Measurements from ENCODE around the gene SGCA.

Gene SGCA

DNA sequence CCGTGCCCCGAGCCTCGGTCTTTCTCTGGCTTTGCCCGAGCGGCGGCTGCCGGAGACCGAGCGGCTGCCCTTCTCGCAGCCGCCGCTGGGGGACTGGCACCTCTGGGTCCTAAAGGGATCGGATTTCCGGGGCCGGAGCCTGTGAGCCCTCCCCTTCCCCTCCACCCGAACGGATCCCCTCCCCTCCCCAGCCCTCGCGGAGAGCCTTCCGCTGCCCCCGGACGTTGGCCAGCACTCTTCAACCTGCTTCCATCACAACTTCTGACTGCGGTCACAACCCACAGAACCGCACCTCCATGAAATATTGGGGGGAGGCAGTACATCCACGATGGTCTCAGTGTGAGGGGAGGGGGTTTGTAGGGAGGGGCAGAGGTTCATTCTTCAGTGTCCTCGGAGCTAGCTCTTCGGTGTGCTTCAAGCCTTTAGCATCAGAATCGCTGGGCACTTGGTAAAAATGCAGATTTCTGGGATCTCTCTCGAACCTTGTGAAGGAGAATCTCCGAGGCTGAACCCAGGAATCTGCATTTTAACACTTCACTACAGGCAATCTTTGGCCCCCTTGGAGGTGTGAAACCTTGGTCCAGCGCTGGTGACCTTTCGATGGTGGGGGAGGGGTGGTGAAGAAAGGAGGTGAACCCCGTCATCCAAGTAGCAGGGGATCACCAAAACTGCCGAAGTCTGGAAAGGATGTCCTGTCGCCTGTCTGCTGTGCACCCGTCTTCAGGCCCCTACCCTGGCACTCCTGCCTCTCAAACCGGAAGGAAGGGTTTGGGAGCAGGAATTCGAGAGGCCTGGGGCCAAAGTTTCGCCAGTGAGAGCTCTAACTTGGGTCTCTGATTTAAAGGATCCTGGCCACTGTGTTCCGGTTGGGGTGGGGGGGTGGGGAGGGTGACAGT lies 14.5 kb upstream of the SGCA start:
- no peaks in the 10 kb centered on the region for H3K9me3 ChIP-seq (ENCODE audit: control insufficient read depth, low read length)

DNA sequence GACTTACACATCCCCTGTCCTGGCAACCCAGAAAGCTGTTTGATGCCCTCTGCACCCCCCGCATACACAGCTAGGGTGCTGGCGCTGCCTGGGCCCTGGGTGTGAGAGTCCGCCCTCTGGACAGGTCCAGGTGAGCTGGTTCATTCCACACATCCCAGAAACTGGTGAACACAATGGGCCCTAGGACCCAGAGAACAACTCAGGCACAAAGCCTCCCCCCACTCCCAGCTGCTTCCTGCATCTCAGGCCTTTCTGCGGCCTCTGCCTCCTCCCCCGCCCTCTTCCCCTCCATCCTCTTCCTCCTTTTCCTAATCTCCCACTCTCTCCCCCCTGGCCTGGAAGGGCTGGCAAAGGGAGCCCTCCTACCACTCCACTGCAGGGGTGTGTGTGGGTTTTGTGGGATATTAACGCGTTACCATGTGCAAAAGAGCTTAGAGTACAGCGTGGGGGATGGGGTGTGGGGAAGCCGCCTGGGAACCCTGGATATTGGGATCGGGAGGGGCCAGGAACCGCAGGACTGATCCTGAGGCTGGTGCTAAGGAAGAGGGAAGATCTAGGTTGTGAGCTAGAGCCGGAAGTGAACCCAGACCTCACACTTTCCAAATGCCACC lies 13.8 kb upstream of the SGCA start:
- Histone ChIP-seq H3K4me3 (ENCODE audit: extremely low read depth, insufficient read depth, low read length, poor library complexity, severe bottlenecking) (peak overlapping the region; percentile 90), H3K4me1 (ENCODE audit: control insufficient read depth, insufficient read depth, low read length, poor library complexity, severe bottlenecking) (peaks cover 37% of the 10 kb centered on the region), H3K27ac (ENCODE audit: low read depth, low read length, severe bottlenecking) (peak overlapping the region; percentile 79), H3K9me3 (ENCODE audit: control insufficient read depth, low read length) (no peaks in the 10 kb centered on the region), H3K36me3 (ENCODE audit: control insufficient read depth, insufficient read depth, low read length) (peaks cover 1% of the 10 kb centered on the region)
- 0 to 3% methylated on average over 4 to 9 of the region's 12 CpGs for WGBS, 2 experiments (ENCODE audit: insufficient coverage in 2 of 2)

More for the DNA sequence above, 14.5 kb upstream of the SGCA start:
- whole genome bisulfite sequencing, 2 experiments (ENCODE audit: insufficient coverage in 2 of 2) = 0 to 3% methylated on average over 15 to 18 of the region's 40 CpGs
- peak overlapping the region; percentile 90 for H3K4me3 ChIP-seq (ENCODE audit: extremely low read depth, insufficient read depth, low read length, poor library complexity, severe bottlenecking)
- peak overlapping the region; percentile 87 for H3K27ac ChIP-seq (ENCODE audit: low read depth, low read length, severe bottlenecking)
- H3K4me1 ChIP-seq (ENCODE audit: control insufficient read depth, insufficient read depth, low read length, poor library complexity, severe bottlenecking) = peaks cover 41% of the 10 kb centered on the region
- H3K36me3 ChIP-seq (ENCODE audit: control insufficient read depth, insufficient read depth, low read length) = peaks cover 5% of the 10 kb centered on the region

DNA sequence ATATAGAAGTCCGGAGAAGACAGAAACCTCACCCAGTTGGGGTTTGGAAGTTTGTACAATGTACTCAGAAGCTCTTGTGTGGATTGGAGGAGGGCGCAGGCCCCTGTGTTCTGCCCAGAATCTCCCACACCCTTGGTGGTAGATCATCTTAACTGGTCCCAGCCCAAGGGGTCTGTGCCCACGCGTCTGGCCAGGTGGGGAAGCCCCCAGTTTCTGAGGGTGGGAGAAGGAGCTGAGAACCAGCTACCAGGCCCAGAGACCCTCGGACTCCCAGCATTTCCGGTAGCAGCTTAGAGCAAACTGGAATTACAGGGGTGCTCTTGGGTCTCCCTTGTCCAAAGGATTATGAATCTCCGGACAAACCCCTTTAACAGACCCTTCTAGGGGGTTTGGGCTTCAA lies 13.1 kb upstream of the SGCA start:
- Histone ChIP-seq H3K27ac (ENCODE audit: low read depth, low read length, severe bottlenecking) (peak overlapping the region; percentile 79), H3K4me3 (ENCODE audit: extremely low read depth, insufficient read depth, low read length, poor library complexity, severe bottlenecking) (no peak overlapping the region)

DNA sequence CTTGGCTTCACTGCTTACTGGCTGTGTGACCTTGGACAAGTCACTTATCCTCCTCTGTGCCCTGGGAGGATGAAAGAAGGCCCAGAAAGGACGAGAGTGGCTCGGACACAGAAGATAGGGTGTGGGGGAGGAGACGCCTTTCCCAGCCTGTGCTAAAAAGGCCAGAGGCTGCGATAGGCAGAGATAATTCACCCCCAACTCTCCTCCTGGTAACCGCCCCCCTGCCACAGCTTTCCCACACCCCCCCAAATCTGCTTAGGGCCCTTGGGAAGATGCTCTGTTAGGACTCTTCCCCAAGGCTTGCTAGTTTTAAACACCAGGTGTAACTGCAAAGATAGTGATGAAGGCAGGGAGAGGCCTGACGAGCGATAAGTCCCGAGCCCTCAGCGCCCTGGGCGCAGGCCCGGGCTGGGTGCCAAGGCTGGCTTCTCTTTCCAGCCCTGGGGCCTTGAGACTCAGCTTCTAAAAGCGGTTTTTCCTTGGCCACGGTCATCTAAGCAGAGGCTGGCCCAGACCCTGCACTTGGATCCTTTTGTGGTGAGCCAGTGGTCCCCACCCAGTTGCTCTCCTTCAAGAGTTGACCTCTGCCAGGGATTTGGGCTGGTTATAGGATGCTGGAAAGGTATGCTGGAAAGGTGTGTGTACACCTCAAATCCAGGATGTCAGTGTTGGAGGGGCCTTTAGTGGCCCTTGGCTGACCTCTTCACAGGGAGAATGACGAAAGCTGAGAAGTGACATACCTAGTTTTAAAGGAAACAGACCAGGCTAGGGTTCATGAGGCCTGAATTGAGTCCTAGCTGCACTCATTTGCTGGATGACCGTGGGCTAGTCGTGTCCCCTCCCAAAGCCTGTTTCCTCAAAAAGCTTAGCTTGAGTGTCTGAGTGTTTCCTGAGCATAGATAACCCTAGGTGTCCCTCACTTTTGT lies 11.9 kb upstream of the SGCA start:
- Histone ChIP-seq H3K4me3 (ENCODE audit: extremely low read depth, insufficient read depth, low read length, poor library complexity, severe bottlenecking) (no peak overlapping the region), H3K36me3 (ENCODE audit: control insufficient read depth, insufficient read depth, low read length) (no peaks in the 10 kb centered on the region), H3K9me3 (ENCODE audit: control insufficient read depth, low read length) (no peaks in the 10 kb centered on the region), H3K27ac (ENCODE audit: low read depth, low read length, severe bottlenecking) (no peak overlapping the region), H3K4me1 (ENCODE audit: control insufficient read depth, insufficient read depth, low read length, poor library complexity, severe bottlenecking) (peaks cover 25% of the 10 kb centered on the region)
- WGBS, 2 experiments (ENCODE audit: insufficient coverage in 2 of 2) = 95 to 96% methylated on average over 11 to 13 of the region's 16 CpGs

More for the DNA sequence above, 13.1 kb upstream of the SGCA start:
- Histone ChIP-seq H3K4me1 (ENCODE audit: control insufficient read depth, insufficient read depth, low read length, poor library complexity, severe bottlenecking) (peaks cover 30% of the 10 kb centered on the region), H3K9me3 (ENCODE audit: control insufficient read depth, low read length) (no peaks in the 10 kb centered on the region), H3K36me3 (ENCODE audit: control insufficient read depth, insufficient read depth, low read length) (no peaks in the 10 kb centered on the region)
- 80 to 89% methylated on average over 3 to 4 of the region's 7 CpGs for WGBS, 2 experiments (ENCODE audit: insufficient coverage in 2 of 2)

DNA sequence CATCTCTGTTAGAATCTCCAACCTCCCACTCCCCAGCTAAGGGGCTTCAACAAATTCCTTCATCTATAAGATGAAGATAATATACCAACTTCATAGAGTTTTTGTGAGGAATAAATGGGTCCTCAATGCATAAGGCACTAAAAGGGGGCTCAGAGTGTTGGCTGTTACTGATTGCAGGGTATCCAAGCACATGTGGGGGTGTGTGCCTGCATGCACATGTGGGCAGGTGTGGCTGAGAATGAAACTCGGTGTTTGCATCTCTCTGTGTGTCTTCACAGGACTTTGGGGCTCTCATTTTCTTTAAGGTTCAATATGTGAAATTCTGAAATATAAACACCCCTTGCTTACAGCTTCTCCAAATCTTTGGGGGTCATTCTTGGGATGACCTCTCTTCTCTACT lies 11.2 kb upstream of the SGCA start:
- H3K4me3 ChIP-seq (ENCODE audit: extremely low read depth, insufficient read depth, low read length, poor library complexity, severe bottlenecking) = no peak overlapping the region
- no peak overlapping the region for H3K27ac ChIP-seq (ENCODE audit: low read depth, low read length, severe bottlenecking)
- no peaks in the 10 kb centered on the region for H3K36me3 ChIP-seq (ENCODE audit: control insufficient read depth, insufficient read depth, low read length)
- no CpG with 5 or more reads among the region's 1 CpG for WGBS, 2 experiments (ENCODE audit: insufficient coverage in 2 of 2)
- peaks cover 25% of the 10 kb centered on the region for H3K4me1 ChIP-seq (ENCODE audit: control insufficient read depth, insufficient read depth, low read length, poor library complexity, severe bottlenecking)
- H3K9me3 ChIP-seq (ENCODE audit: control insufficient read depth, low read length) = no peaks in the 10 kb centered on the region

DNA sequence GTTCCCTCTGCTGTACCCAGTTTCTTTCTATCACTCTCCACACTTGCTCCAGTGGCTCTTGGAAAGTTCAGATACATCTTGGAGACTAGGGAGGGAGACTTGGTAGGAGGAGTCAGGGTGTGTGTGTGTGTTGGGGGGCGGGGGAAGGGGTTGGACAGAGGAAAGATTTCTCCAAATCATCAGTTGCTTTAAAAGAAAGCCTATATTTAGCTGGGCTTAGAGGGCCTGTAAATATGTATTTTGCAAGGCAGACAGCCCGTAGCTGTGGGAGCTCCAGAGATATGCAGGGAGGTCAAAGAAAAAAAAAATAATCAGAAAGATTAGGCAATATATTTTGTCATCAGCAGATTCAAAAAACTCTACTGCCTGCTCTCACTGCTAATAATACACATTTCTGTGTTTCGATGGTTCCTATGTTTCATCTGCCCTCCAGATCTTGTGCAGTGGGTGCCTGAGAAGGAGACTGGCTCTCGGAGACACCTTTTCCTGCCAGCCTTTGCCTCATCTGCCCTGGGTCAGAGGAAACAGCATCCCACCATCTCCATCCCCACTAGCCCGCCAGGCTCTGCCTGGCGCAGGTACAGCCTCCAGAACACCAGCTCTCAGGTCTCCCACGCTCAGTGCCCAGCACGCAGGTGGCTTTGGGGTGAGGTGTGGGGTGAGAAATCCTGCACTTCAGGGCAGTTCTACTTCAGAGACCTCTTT lies 10.5 kb upstream of the SGCA start:
- Histone ChIP-seq H3K27ac (ENCODE audit: low read depth, low read length, severe bottlenecking) (no peak overlapping the region), H3K9me3 (ENCODE audit: control insufficient read depth, low read length) (no peaks in the 10 kb centered on the region), H3K4me1 (ENCODE audit: control insufficient read depth, insufficient read depth, low read length, poor library complexity, severe bottlenecking) (peaks cover 25% of the 10 kb centered on the region), H3K4me3 (ENCODE audit: extremely low read depth, insufficient read depth, low read length, poor library complexity, severe bottlenecking) (no peak overlapping the region), H3K36me3 (ENCODE audit: control insufficient read depth, insufficient read depth, low read length) (no peaks in the 10 kb centered on the region)
- 93 to 100% methylated on average over 1 to 3 of the region's 8 CpGs for WGBS, 2 experiments (ENCODE audit: insufficient coverage in 2 of 2)

DNA sequence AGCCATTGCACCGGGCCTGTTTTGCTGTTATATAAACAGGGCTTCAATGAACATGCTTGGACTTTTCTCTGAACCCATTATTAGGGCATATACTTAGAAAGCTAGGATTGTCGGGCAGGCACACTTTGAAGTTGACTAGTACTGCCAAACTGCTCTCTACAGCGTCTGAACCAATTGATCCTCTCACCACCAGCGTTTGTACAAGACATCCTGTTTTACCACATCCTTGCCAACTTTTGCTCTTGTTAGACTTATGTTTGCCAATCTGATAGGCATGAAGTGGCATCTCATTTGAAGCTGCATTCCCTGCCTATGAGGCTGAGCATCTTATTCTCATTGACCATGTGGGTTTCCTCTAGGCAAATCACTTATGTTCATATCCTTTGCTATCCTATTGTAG lies 7.9 kb upstream of the SGCA start:
- H3K36me3 ChIP-seq (ENCODE audit: control insufficient read depth, insufficient read depth, low read length) = no peaks in the 10 kb centered on the region
- 85 to 93% methylated on average over 4 of the region's 4 CpGs for WGBS, 2 experiments (ENCODE audit: insufficient coverage in 2 of 2)
- peaks cover 18% of the 10 kb centered on the region for H3K4me1 ChIP-seq (ENCODE audit: control insufficient read depth, insufficient read depth, low read length, poor library complexity, severe bottlenecking)
- no peak overlapping the region for H3K4me3 ChIP-seq (ENCODE audit: extremely low read depth, insufficient read depth, low read length, poor library complexity, severe bottlenecking)
- H3K27ac ChIP-seq (ENCODE audit: low read depth, low read length, severe bottlenecking) = no peak overlapping the region
- no peaks in the 10 kb centered on the region for H3K9me3 ChIP-seq (ENCODE audit: control insufficient read depth, low read length)

DNA sequence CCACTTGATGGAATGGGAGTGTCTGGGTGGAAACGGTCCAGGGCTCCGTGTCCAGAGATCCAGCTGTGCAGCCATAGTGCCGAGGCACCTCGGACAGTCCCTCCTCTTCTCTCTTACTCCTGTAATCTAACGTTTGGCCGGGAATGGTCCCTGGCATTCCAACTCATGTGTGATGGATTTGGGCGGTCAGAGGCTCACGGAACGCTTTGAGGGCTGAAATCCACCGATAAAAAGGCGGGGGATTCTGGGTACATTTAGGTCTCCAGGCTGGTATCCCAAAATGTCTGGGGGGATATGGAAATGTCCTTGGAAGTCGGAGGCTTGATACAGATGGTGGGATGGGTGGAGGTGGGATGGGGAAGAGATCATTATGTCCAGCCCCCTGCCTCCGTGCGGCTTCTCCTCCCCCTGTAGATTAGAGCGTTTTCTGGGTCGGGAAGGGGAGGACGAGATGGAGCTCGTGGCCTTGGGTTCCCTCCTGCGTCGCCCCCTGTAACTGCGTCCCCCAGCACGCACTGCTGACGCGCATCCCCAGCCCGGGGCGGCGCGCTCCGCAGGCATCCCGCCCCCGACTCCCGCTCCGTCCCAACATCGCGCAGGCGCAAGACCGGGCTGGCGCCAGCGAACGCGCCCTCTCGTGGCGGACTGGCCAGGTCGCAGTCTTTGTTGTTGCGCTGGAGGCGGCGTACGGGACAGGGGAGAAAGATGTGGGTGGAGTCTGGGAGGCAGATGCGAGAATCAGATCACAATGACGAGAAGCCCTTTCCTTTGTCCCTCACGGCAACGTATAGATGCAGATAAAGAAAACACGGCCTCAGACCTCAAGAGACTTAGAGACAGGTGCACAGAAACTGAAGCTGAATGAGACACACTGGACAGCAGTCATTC lies 4.5 kb upstream of the SGCA start:
- Histone ChIP-seq H3K27ac (ENCODE audit: low read depth, low read length, severe bottlenecking) (peak overlapping the region; percentile 66), H3K9me3 (ENCODE audit: control insufficient read depth, low read length) (no peaks in the 10 kb centered on the region), H3K36me3 (ENCODE audit: control insufficient read depth, insufficient read depth, low read length) (no peaks in the 10 kb centered on the region), H3K4me1 (ENCODE audit: control insufficient read depth, insufficient read depth, low read length, poor library complexity, severe bottlenecking) (peaks cover 7% of the 10 kb centered on the region), H3K4me3 (ENCODE audit: extremely low read depth, insufficient read depth, low read length, poor library complexity, severe bottlenecking) (peak overlapping the region; percentile 35)
- WGBS, 2 experiments (ENCODE audit: insufficient coverage in 2 of 2) = 3% methylated on average over 27 to 34 of the region's 53 CpGs

DNA sequence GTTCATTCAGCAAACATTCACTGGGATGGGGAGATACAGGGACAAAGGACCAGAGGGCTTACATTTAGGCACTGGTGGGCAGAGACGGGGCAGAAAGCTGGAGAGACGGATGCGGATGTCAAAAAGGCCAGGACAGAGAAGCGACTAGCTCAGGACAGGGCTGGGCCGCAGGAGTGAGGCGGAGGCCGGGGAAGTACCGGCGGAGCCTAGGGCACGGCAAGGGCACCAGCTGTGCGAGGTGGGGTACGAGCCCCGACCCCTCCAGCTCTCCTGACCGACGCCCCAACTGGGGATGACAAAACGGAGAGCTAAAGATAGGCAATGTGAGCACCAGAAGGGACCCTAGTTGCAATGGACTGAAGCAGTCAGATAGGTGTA lies 3.9 kb upstream of the SGCA start:
- H3K4me3 ChIP-seq (ENCODE audit: extremely low read depth, insufficient read depth, low read length, poor library complexity, severe bottlenecking) = no peak overlapping the region
- H3K4me1 ChIP-seq (ENCODE audit: control insufficient read depth, insufficient read depth, low read length, poor library complexity, severe bottlenecking) = peaks cover 9% of the 10 kb centered on the region
- no peaks in the 10 kb centered on the region for H3K9me3 ChIP-seq (ENCODE audit: control insufficient read depth, low read length)
- 80 to 82% methylated on average over 13 to 16 of the region's 16 CpGs for WGBS, 2 experiments (ENCODE audit: insufficient coverage in 2 of 2)
- H3K36me3 ChIP-seq (ENCODE audit: control insufficient read depth, insufficient read depth, low read length) = no peaks in the 10 kb centered on the region
- H3K27ac ChIP-seq (ENCODE audit: low read depth, low read length, severe bottlenecking) = peak overlapping the region; percentile 47
